CD14-positive monocyte (primary cell): ENCODE measurements around the gene LRRC3. TPM values are rescaled to one million over a fixed set of nuclear protein-coding genes. Genes with fewer than 3 reads are reported as not detected.

Experiments used
- DNase-seq, 3 donors: peaks; one replicate each; pipeline ENCODE4 v3.0.0-alpha.2; 2011 to 2022
- H2AFZ ChIP-seq: 2 replicates; pipeline ENCODE4 v1.6.0; 2012; ENCODE audit warnings: mild to moderate bottlenecking, low read depth, low read length, inconsistent platforms; ENCODE audit not compliant: insufficient read depth, poor library complexity, severe bottlenecking
- H3K27ac ChIP-seq, 2 donors: 1 replicate in 1 of 2; 2 replicates in 1 of 2; pipeline ENCODE4 v1.5.1; 2012 to 2013; ENCODE audit warnings: low read length in 2 of 2, control low read depth in 1 of 2, inconsistent platforms in 1 of 2, low read depth in 1 of 2, mild to moderate bottlenecking in 1 of 2
- H3K27me3 ChIP-seq, 2 donors: one replicate each; pipeline versions ENCODE4 v1.6.0 to v1.6.1; 2011 to 2013; ENCODE audit warnings: low read length in 2 of 2; ENCODE audit not compliant: control insufficient read depth in 2 of 2, insufficient read depth in 2 of 2
- H3K36me3 ChIP-seq, 2 donors: replicated peaks in 1 of 2; 1 replicate in 1 of 2; 2 replicates in 1 of 2; pipeline versions ENCODE4 v1.5.1 to v1.6.1; 2012 to 2013; ENCODE audit warnings: low read length in 2 of 2, control low read depth in 1 of 2, inconsistent platforms in 1 of 2, mild to moderate bottlenecking in 1 of 2; ENCODE audit not compliant: insufficient read depth in 2 of 2, control insufficient read depth in 1 of 2
- H3K4me1 ChIP-seq, 2 donors: 1 replicate in 1 of 2; 2 replicates in 1 of 2; pipeline versions ENCODE4 v1.5.1 to v1.6.1; 2012 to 2013; ENCODE audit warnings: low read length in 2 of 2, control low read depth in 1 of 2, inconsistent platforms in 1 of 2, mild to moderate bottlenecking in 1 of 2, moderate library complexity in 1 of 2; ENCODE audit not compliant: insufficient read depth in 2 of 2, control insufficient read depth in 1 of 2
- H3K4me2 ChIP-seq: replicated peaks from 2 replicates; pipeline ENCODE3; 2012; ENCODE audit warnings: low read length, moderate library complexity, mild to moderate bottlenecking; ENCODE audit not compliant: poor library complexity, severe bottlenecking; ENCODE audit errors: extremely low read depth
- H3K4me3 ChIP-seq, 3 experiments: fragments of 200-600 bp in 1 of 3; sonication (generic) in 1 of 3; replicated peaks in 1 of 3; 1 replicate in 2 of 3; 2 replicates in 1 of 3; pipeline ENCODE4 v1.5.1; 2011 to 2013; ENCODE audit warnings: low read length in 3 of 3, mild to moderate bottlenecking in 3 of 3, control low read depth in 2 of 3, low read depth in 2 of 3, inconsistent platforms in 1 of 3, moderate library complexity in 1 of 3
- H3K79me2 ChIP-seq: 2 replicates; pipeline ENCODE4 v1.6.0; 2012; ENCODE audit warnings: mild to moderate bottlenecking, control low read depth, inconsistent platforms, low read length, moderate library complexity; ENCODE audit not compliant: insufficient read depth
- H3K9ac ChIP-seq: 2 replicates; pipeline ENCODE4 v1.6.0; 2017; ENCODE audit warnings: low read length, mild to moderate bottlenecking; ENCODE audit not compliant: insufficient read depth, poor library complexity, severe bottlenecking
- H3K9me3 ChIP-seq, 2 donors: replicated peaks in 1 of 2; 1 replicate in 1 of 2; 2 replicates in 1 of 2; pipeline versions ENCODE4 v1.5.1 to v1.6.1; 2012 to 2013; ENCODE audit warnings: low read length in 2 of 2, control low read depth in 1 of 2; ENCODE audit not compliant: control insufficient read depth in 1 of 2, insufficient read depth in 1 of 2
- H4K20me1 ChIP-seq: 2 replicates; pipeline ENCODE4 v1.6.0; 2012; ENCODE audit warnings: mild to moderate bottlenecking, low read length, control low read depth, moderate library complexity; ENCODE audit not compliant: insufficient read depth
- H3K27ac Mint-ChIP-seq, 7 donors: one replicate each; pipeline ENCODE4 v1.8.0; 2020; ENCODE audit warnings: mild to moderate bottlenecking in 7 of 7, mixed read lengths in 7 of 7, moderate library complexity in 6 of 7, inconsistent platforms in 2 of 7
- H3K27me3 Mint-ChIP-seq, 3 donors: one replicate each; pipeline ENCODE4 v1.8.0; 2021 to 2022; ENCODE audit warnings: low read depth in 3 of 3, mild to moderate bottlenecking in 3 of 3, mixed read lengths in 3 of 3, moderate library complexity in 3 of 3, inconsistent platforms in 1 of 3
- H3K36me3 Mint-ChIP-seq, 2 donors: one replicate each; pipeline ENCODE4 v1.8.0; 2020; ENCODE audit warnings: mixed read lengths in 2 of 2, inconsistent platforms in 1 of 2, mild to moderate bottlenecking in 1 of 2
- H3K4me1 Mint-ChIP-seq: one replicate; pipeline ENCODE4 v1.8.0; 2020; ENCODE audit warnings: mild to moderate bottlenecking, mixed read lengths
- H3K4me3 Mint-ChIP-seq, 2 donors: one replicate each; pipeline ENCODE4 v1.8.0; 2020; ENCODE audit warnings: mild to moderate bottlenecking in 2 of 2, mixed read lengths in 2 of 2, moderate library complexity in 1 of 2
- H3K9me3 Mint-ChIP-seq, 7 donors: one replicate each; pipeline ENCODE4 v1.8.0; 2020 to 2022; ENCODE audit warnings: mixed read lengths in 7 of 7, mild to moderate bottlenecking in 6 of 7, moderate library complexity in 6 of 7, inconsistent platforms in 2 of 7
- WGBS: methylation state at CpG from one replicate; pipeline ENCODE4 v1.1.5; 2013; ENCODE audit warnings: missing lambda C conversion rate; ENCODE audit not compliant: insufficient coverage; 5-methylcytosine and 5-hydroxymethylcytosine counted together
- intact Hi-C, 2 donors: fragments of 100-400 bp; cut with micrococcal nuclease; formaldehyde crosslinking; loops; one replicate each; pipeline versions ENCODE4 v1.15.0 to v1.15.1; 2023
- polyA plus RNA-seq, 3 donors: library from polyadenylated mRNA; depleted of rRNA in 1 of 3; unstranded in 2 of 3; stranded (reverse) in 1 of 3; fragments of 300-500 nt in 2 of 3; fragments of >200 nt in 1 of 3; fragmentation: Illumina TruSeq in 2 of 3; gene quantifications; 1 replicate in 2 of 3; 2 replicates in 1 of 3; pipeline ENCODE4 v1.2.3, GENCODE V29; 2012 to 2021
- TF ChIP-seq, protein P1 (sequence below): fragments of 200-600 bp; IDR thresholded peaks from one replicate; pipeline ENCODE4 v1.8.0; 2022; ENCODE audit warnings: antibody characterized with exemption, mild to moderate bottlenecking

LRRC3 gene
- polyA plus RNA-seq, 3 donors, result 0.30 to 0.59 (median 0.41) TPM

DNA sequence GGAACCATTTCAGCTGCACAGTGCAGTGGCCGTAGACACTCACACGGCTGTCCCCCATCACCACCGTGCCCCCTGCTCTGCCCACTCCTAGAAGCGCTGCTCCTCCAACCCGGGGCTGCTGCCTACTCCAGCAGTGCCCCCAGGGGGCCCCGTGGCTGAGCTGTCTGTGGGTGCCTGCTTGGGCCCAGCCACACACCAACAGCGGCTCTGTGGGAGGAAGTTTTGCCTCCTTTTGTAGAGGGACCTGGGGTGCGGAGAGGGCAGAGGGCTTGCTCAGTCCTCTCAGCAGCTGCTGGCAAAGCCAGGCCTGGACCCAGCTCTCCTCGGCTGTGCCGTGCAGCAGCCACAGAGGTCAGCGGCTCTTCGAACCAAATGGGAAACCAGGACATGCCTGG is 11.4 kb upstream of the LRRC3 start:
- no peak overlapping the region for H2AFZ ChIP-seq
- peak overlapping the region in 1 of 7 donors; percentile 46 for H3K27ac Mint-ChIP-seq
- DNase-seq, result no peak
- H3K36me3 Mint-ChIP-seq, result peaks cover 37 to 51% of the 10 kb centered on the region in 2 donors
- no peak overlapping the region for H3K4me3 Mint-ChIP-seq
- H3K4me1 ChIP-seq, result no peaks in the 10 kb centered on the region
- H3K27me3 Mint-ChIP-seq, result peaks cover 13 to 20% (median 15%) of the 10 kb centered on the region in 3 donors
- peaks cover 39 to 47% of the 10 kb centered on the region in 2 donors for H3K36me3 ChIP-seq
- peaks cover 0 to 3% of the 10 kb centered on the region in 2 donors for H3K27me3 ChIP-seq
- H4K20me1 ChIP-seq, result no peaks in the 10 kb centered on the region
- WGBS, result 93% methylated on average over 9 of the region's 12 CpGs
- peaks cover 0 to 11% of the 10 kb centered on the region in 2 donors for H3K9me3 ChIP-seq
- H3K4me2 ChIP-seq, result no peak overlapping the region
- no peak overlapping the region for H3K4me3 ChIP-seq
- no peak overlapping the region for H3K27ac ChIP-seq
- TF ChIP-seq, protein P1, sequence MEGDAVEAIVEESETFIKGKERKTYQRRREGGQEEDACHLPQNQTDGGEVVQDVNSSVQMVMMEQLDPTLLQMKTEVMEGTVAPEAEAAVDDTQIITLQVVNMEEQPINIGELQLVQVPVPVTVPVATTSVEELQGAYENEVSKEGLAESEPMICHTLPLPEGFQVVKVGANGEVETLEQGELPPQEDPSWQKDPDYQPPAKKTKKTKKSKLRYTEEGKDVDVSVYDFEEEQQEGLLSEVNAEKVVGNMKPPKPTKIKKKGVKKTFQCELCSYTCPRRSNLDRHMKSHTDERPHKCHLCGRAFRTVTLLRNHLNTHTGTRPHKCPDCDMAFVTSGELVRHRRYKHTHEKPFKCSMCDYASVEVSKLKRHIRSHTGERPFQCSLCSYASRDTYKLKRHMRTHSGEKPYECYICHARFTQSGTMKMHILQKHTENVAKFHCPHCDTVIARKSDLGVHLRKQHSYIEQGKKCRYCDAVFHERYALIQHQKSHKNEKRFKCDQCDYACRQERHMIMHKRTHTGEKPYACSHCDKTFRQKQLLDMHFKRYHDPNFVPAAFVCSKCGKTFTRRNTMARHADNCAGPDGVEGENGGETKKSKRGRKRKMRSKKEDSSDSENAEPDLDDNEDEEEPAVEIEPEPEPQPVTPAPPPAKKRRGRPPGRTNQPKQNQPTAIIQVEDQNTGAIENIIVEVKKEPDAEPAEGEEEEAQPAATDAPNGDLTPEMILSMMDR, result no peak
- H3K9me3 Mint-ChIP-seq, result peaks cover 8 to 31% (median 16%) of the 10 kb centered on the region in 7 donors
- no peak overlapping the region for H3K9ac ChIP-seq
- no peaks in the 10 kb centered on the region for H3K79me2 ChIP-seq
- intact Hi-C loops, result no loop called here
- peaks cover 2% of the 10 kb centered on the region for H3K4me1 Mint-ChIP-seq

DNA sequence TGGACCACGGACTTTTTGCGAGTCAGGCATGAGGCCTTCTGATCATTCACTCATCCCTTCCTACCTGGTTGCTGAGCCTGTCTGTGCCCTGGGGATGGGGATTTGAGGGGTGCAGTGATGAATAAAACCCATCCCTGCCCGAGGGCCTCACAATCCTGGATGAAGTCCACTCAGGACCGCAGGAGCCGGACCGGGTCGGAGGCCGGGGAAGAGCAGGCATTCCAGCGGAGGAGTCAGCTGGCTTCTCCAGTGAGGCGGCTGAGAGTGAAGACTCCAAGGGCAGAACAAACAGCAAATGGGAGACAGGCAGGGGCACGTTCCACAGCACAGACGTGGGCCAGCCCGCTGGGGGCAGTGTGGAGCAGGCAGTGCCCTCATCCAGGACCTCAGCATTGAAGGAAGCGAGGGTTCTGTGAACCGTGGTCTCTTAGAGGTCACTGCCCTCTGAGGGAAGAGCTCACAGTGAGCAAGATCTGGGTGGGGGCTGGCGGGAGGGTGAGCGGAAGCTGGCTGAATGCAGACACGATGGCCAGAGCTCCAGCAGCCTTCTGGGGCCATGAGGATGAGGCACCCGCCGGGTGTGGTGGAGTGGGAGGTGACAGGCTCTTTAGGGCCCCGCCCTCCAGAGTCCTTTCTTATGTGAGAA is 10.9 kb upstream of the LRRC3 start:
- H3K27me3 ChIP-seq, result peaks cover 0 to 3% of the 10 kb centered on the region in 2 donors
- no peak overlapping the region for H3K27ac ChIP-seq
- TF ChIP-seq, protein P1, result no peak
- H3K4me1 ChIP-seq, result no peaks in the 10 kb centered on the region
- Mint-ChIP-seq H3K9me3 (peaks cover 8 to 31% (median 16%) of the 10 kb centered on the region in 7 donors), H3K4me1 (peaks cover 2% of the 10 kb centered on the region), H3K27ac (peak overlapping the region in 1 of 7 donors; percentile 33), H3K4me3 (no peak overlapping the region), H3K36me3 (peaks cover 32 to 46% of the 10 kb centered on the region in 2 donors), H3K27me3 (peaks cover 13 to 25% (median 19%) of the 10 kb centered on the region in 3 donors)
- no peak overlapping the region for H2AFZ ChIP-seq
- no peak for DNase-seq
- H3K79me2 ChIP-seq, result no peaks in the 10 kb centered on the region
- H4K20me1 ChIP-seq, result no peaks in the 10 kb centered on the region
- intact Hi-C loops, result no loop called here
- no peak overlapping the region for H3K9ac ChIP-seq
- no peak overlapping the region for H3K4me2 ChIP-seq
- no peak overlapping the region for H3K4me3 ChIP-seq
- peaks cover 34 to 42% of the 10 kb centered on the region in 2 donors for H3K36me3 ChIP-seq
- WGBS, result 80% methylated on average over 13 of the region's 21 CpGs
- H3K9me3 ChIP-seq, result peaks cover 0 to 11% of the 10 kb centered on the region in 2 donors
